ENCODE data around the gene SKP2.

Gene SKP2

DNA sequence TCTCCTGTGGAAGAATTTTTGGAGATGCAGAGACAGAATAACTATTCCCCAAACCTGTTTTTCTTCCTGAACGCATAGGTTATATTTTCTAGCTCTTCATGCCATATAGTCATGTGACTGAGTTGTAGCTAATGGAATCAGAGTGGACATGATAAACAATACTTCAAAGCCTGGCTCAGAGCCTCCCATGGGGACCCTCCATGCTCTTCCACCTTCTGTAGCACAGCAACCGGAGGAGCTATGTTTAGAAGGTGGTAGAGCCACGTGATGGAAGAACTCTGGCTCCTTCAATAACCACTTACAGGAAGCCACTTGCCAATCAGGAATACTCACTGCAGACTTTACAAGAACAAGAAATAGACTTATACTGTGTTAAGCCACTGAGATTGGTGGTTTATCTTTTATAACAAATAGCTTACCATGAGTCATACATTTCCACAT lies 50.6 kb downstream of the SKP2 start:
- no peak for DNase-seq

GRCh38 chr5:36205329-36205728 lies 53.4 kb downstream of the SKP2 start:
- no peak for DNase-seq

- no peak for DNase-seq
These were observed 55.0 kb downstream of the SKP2 start for GRCh38 chr5:36206913-36207312.

- no peak for DNase-seq
These were observed 56.9 kb downstream of the SKP2 start for GRCh38 chr5:36208786-36209185.

DNA sequence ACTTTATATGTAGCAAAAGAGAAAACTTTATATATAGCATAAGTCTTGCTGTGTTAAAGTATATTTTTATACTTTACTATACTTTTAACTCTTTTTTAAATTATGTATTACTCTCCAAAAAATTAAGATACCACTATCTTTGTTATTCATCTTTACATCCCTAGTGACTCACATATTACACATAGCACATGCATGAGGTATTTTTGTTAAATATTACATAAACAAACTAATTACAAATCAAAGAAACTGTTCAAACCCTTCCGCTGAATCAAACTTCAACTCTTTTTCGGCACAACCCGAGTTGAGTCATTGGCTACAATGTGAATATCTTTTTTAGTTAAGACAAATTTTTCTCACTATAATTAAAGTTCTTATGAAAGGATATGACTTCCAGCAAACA lies 57.8 kb downstream of the SKP2 start:
- DNase-seq, result no peak

- no peak for DNase-seq
These were observed 62.5 kb downstream of the SKP2 start for GRCh38 chr5:36214436-36214835.

GRCh38 chr5:36215910-36216309 lies 64.0 kb downstream of the SKP2 start:
- DNase-seq, result no peak

- no peak for DNase-seq
These were observed 65.7 kb downstream of the SKP2 start for GRCh38 chr5:36217567-36217966.

GRCh38 chr5:36217988-36218387 lies 66.1 kb downstream of the SKP2 start:
- DNase-seq, result no peak

GRCh38 chr5:36222620-36223019 lies 70.7 kb downstream of the SKP2 start:
- no peak for DNase-seq

DNA sequence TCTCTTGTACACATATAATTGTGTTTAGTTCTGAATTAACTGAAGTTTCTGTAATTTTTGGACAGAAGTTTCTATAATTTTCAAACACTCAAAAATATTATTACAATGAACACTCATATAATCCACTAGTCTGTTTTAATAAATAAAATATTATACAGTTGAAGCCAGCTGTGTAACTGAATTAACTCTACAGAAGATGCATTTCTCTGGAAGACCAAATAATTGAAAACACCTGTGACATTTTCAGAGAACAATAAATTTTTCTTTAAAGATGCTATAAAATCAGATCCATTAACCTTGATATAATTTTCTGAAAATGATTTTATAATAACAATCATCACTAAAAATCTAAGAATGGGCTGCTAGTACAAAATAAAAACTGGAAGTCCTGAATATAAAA lies 75.1 kb downstream of the SKP2 start:
- DNase-seq, result no peak

GRCh38 chr5:36228505-36228904 lies 76.6 kb downstream of the SKP2 start:
- no peak for DNase-seq

DNA sequence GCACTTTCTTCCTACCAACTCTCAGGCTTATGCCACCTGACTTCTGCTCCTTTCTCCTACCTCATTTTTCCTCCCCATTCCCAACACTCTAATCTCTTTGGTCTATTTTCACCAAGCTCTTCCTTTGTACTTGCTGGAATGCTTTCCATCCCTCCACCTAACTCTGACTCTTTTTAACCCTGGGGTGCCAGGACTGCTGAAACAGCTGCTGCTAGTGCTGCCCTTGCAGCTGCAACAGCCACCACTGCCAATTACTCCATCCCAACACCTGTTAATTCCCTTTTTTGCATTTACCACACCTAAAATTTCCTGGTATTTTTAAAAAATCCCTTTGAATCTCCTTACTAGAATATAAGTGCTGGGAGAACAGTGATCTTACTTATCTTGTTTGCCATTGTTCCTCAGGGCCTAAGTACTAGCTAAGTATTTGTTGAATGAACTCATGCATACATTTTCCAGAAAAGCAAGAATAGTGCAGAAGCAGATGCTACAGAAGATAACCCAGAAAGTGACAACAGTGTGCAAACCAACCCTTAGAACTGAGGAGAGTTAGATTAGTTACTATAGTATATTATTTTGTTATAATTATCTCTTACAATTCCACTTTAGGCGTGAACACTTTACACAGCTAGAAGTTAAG lies 78.4 kb downstream of the SKP2 start:
- DNase-seq, result no peak

GRCh38 chr5:36232533-36232932 lies 80.6 kb downstream of the SKP2 start:
- DNase-seq, result no peak
